ENCODE results near the gene CCDC7. TPM values are rescaled to one million over a fixed set of nuclear protein-coding genes. Genes with fewer than 3 reads are reported as not detected.
"Not testable (repeated sequence)": the region's sequence is repeated elsewhere in the genome, so short reads cannot be mapped to it uniquely, and the experiment has no call there.

The CCDC7 gene
- total RNA-seq, 1 donor from 2014 or later: 12.6 TPM

GRCh38 chr10:32795598-32796183 lies 349.8 kb downstream of the CCDC7 start:
- DNase-seq (ENCODE audit: extremely low spot score, unreplicated experiment): no peak
- no peaks in the 10 kb centered on the region for H3K9me3 Mint-ChIP-seq (ENCODE audit: unreplicated experiment)
- no peaks in the 10 kb centered on the region for H3K27me3 Mint-ChIP-seq (ENCODE audit: unreplicated experiment)
- H3K4me1 Mint-ChIP-seq (ENCODE audit: unreplicated experiment): no peaks in the 10 kb centered on the region
- no peak overlapping the region for H3K27ac Mint-ChIP-seq (ENCODE audit: unreplicated experiment)
- no peaks in the 10 kb centered on the region for H3K36me3 Mint-ChIP-seq (ENCODE audit: unreplicated experiment)
- peak; percentile 82 for TF ChIP-seq CTCF (IDR thresholded peaks at IDR 0.05)
- H3K4me3 Mint-ChIP-seq (ENCODE audit: unreplicated experiment): no peak overlapping the region

DNA sequence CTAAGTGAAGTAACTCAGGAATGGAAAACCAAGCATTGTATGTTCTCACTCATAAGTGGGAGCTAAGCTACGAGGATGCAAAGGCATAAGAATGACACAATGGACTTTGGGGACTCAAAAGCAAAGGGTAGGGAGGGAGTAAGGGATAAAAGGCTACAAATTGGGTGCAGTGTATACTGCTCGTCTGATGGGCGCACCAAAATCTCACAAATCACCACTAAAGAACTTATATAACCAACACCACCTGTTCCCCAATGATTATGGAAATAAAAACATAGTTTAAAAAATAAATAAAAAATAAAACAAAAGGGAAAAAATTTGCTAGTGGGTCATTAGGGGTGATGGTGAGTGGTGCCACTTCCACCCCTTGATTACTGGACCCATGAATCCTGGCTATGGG lies 351.5 kb downstream of the CCDC7 start:
- not testable (repeated sequence) for H3K27me3 Mint-ChIP-seq (ENCODE audit: unreplicated experiment); H3K36me3 Mint-ChIP-seq (ENCODE audit: unreplicated experiment); H3K4me1 Mint-ChIP-seq (ENCODE audit: unreplicated experiment); DNase-seq (ENCODE audit: extremely low spot score, unreplicated experiment); H3K4me3 Mint-ChIP-seq (ENCODE audit: unreplicated experiment); H3K9me3 Mint-ChIP-seq (ENCODE audit: unreplicated experiment); H3K27ac Mint-ChIP-seq (ENCODE audit: unreplicated experiment)

DNA sequence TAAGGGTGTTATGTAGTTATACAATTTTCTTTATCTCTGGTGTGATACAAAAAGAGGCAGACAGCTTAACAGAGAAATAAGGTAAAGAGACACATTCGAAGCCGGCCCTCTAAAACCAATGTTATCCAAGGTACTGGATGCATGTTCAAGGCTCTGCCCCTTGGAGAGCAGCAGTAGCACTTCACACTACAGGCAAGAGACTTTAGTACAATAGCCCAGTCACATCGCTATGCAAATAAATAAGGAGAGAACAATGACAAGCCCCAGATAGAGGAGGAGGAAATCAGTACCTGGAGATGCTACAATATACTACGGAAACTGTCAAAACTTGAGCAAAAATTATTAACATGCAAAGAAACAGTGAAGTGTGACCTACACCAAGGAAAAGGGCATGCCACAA lies 401.0 kb downstream of the CCDC7 start:
- H3K4me3 Mint-ChIP-seq (ENCODE audit: unreplicated experiment): no peak overlapping the region
- no peak overlapping the region for H3K27ac Mint-ChIP-seq (ENCODE audit: unreplicated experiment)
- H3K4me1 Mint-ChIP-seq (ENCODE audit: unreplicated experiment): no peaks in the 10 kb centered on the region
- TF ChIP-seq CTCF (IDR thresholded peaks at IDR 0.05): no peak
- peaks cover 3% of the 10 kb centered on the region for H3K27me3 Mint-ChIP-seq (ENCODE audit: unreplicated experiment)
- H3K9me3 Mint-ChIP-seq (ENCODE audit: unreplicated experiment): peaks cover 4% of the 10 kb centered on the region
- H3K36me3 Mint-ChIP-seq (ENCODE audit: unreplicated experiment): no peaks in the 10 kb centered on the region
- DNase-seq (ENCODE audit: extremely low spot score, unreplicated experiment): no peak

DNA sequence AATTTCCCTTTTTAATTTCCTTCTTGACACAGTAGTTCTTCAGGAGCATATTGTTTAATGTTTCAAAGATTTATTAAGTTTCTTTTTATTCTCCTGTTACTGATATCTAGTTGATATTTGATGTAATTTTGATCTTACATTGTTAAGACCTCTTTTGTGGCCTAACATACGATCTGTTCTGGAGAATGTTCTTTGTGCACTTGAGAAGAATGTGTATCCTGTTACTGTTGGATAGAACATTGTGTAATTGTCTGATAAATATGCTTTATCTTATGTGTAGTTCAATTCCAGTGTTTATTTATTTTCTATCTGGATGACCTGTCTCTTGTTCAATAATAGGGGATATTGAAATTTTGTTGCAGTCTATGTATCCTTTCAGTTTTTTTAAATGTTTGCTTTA lies 405.4 kb downstream of the CCDC7 start:
- Mint-ChIP-seq H3K4me3 (ENCODE audit: unreplicated experiment) (no peak overlapping the region), H3K27me3 (ENCODE audit: unreplicated experiment) (peaks cover 3% of the 10 kb centered on the region), H3K27ac (ENCODE audit: unreplicated experiment) (no peak overlapping the region), H3K9me3 (ENCODE audit: unreplicated experiment) (peaks cover 6% of the 10 kb centered on the region), H3K4me1 (ENCODE audit: unreplicated experiment) (no peaks in the 10 kb centered on the region), H3K36me3 (ENCODE audit: unreplicated experiment) (peaks cover 7% of the 10 kb centered on the region)
- no peak for DNase-seq (ENCODE audit: extremely low spot score, unreplicated experiment)
- TF ChIP-seq CTCF (IDR thresholded peaks at IDR 0.05): no peak

GRCh38 chr10:32854435-32854834 lies 408.5 kb downstream of the CCDC7 start:
- Mint-ChIP-seq H3K4me3 (ENCODE audit: unreplicated experiment) (no peak overlapping the region), H3K27ac (ENCODE audit: unreplicated experiment) (no peak overlapping the region), H3K36me3 (ENCODE audit: unreplicated experiment) (peaks cover 7% of the 10 kb centered on the region), H3K27me3 (ENCODE audit: unreplicated experiment) (no peaks in the 10 kb centered on the region), H3K9me3 (ENCODE audit: unreplicated experiment) (peaks cover 6% of the 10 kb centered on the region), H3K4me1 (ENCODE audit: unreplicated experiment) (no peaks in the 10 kb centered on the region)
- no peak for DNase-seq (ENCODE audit: extremely low spot score, unreplicated experiment)
- TF ChIP-seq CTCF (IDR thresholded peaks at IDR 0.05): no peak

- Mint-ChIP-seq H3K4me1 (ENCODE audit: unreplicated experiment) (no peaks in the 10 kb centered on the region), H3K27me3 (ENCODE audit: unreplicated experiment) (peaks cover 16% of the 10 kb centered on the region), H3K27ac (ENCODE audit: unreplicated experiment) (no peak overlapping the region), H3K4me3 (ENCODE audit: unreplicated experiment) (no peak overlapping the region), H3K9me3 (ENCODE audit: unreplicated experiment) (no peaks in the 10 kb centered on the region), H3K36me3 (ENCODE audit: unreplicated experiment) (peaks cover 5% of the 10 kb centered on the region)
- no peak for TF ChIP-seq CTCF (IDR thresholded peaks at IDR 0.05)
- no peak for DNase-seq (ENCODE audit: extremely low spot score, unreplicated experiment)
Measured at GRCh38 chr10:32865170-32865569, 419.2 kb downstream of the CCDC7 start.
